AG09319 (cell line): ENCODE measurements around the gene IGFLR1.

Source experiments
- DNase-seq: peaks from one replicate; pipeline ENCODE4 v3.0.0-alpha.2; 2010; ENCODE audit warnings: low read depth; ENCODE audit errors: extremely low read depth
- TF ChIP-seq, protein P1 (sequence below): IDR thresholded peaks from 2 replicates; pipeline ENCODE4 v1.5.1; 2011; ENCODE audit warnings: low read depth, mild to moderate bottlenecking, inconsistent platforms, low read length, moderate library complexity

The IGFLR1 gene

GRCh38 chr19:35756377-35757230 lies 14.4 kb upstream of the IGFLR1 start, which contains the start of gene HSPB6:
Gene HSPB6, minus strand, starts transcription at chr19:35757029. Its CDS starts 21 bp downstream, at chr19:35757008.
- no peak for DNase-seq
- TF ChIP-seq, protein P1, sequence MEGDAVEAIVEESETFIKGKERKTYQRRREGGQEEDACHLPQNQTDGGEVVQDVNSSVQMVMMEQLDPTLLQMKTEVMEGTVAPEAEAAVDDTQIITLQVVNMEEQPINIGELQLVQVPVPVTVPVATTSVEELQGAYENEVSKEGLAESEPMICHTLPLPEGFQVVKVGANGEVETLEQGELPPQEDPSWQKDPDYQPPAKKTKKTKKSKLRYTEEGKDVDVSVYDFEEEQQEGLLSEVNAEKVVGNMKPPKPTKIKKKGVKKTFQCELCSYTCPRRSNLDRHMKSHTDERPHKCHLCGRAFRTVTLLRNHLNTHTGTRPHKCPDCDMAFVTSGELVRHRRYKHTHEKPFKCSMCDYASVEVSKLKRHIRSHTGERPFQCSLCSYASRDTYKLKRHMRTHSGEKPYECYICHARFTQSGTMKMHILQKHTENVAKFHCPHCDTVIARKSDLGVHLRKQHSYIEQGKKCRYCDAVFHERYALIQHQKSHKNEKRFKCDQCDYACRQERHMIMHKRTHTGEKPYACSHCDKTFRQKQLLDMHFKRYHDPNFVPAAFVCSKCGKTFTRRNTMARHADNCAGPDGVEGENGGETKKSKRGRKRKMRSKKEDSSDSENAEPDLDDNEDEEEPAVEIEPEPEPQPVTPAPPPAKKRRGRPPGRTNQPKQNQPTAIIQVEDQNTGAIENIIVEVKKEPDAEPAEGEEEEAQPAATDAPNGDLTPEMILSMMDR, result no peak

GRCh38 chr19:35755550-35756376 lies 13.5 kb upstream of the IGFLR1 start:
- TF ChIP-seq, protein P1, result no peak
- peak; percentile 27 for DNase-seq

- DNase-seq, result no peak
- TF ChIP-seq, protein P1, result no peak
These were observed 12.9 kb upstream of the IGFLR1 start for GRCh38 chr19:35755131-35755549.

DNA sequence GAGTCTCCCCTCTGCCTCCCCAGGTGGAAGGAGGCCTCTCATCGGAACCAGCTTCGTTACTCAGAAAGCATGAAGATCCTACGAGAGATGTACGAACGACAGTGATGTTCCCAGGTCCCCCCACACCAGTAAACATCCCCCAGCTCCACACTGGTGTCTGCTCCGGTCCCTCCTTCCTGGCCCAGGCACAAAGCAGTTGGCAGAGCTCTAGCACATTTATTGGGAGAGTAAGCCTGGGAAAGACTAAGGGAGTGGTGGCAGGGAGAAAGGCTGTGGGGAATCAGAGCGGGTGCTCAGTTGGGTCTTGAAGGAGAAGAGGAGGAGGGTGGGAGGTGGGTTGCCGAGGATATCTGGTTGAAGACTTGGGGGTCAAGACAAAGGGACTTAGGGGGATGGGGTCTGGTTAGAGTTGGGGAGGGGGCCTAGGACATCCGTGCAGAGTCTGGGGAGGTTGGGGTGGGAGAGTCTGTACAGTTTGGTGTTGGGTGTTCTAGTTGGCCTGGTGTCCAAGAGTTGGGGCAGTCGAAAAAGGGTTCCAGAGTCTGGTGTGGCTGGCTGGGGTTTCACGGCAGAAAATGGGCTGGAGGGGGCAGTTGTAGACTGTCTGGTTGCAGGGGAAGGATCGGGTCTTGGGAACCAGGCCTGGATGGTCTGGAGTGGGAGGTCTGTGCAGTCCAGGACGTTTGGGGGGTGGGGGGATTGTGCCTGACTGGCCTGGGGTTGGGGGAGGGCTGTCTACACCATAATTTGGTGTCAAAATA lies 12.3 kb upstream of the IGFLR1 start:
- TF ChIP-seq, protein P1, result no peak
- no peak for DNase-seq

DNA sequence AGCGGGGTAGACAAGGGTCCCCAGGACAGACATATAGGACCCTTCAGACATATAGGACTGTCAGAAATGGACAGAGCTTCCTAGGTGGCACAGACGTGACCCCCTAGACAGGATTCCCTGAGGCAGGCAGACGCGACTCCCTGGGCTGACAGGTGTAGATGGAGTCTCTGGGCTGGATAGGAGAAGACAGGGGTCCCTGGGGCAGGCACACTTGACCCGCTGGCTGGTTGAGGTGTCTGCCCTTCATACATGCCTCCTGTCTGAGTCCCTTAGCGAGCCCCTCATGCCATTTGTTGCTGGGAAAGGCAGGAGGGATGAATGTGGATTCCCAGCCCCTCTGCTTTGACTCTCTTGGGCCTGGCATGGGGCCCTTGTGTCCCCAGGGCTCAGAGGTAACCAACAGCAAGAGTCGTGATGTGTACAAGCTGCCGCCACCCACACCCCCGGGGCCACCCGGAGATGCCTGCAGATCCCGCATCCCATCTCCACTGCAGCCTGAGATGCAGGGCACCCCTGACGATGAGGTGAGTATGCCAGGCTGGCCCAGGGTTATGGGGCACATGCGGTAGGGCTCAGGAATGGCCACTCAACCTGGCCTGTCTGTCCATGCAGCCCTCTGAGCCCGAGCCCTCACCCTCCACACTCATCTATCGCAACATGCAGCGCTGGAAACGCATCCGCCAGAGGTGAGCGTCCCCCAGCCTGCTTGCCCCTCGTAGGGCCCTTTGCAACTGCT lies 11.6 kb upstream of the IGFLR1 start:
- TF ChIP-seq, protein P1, result no peak
- DNase-seq, result no peak

DNA sequence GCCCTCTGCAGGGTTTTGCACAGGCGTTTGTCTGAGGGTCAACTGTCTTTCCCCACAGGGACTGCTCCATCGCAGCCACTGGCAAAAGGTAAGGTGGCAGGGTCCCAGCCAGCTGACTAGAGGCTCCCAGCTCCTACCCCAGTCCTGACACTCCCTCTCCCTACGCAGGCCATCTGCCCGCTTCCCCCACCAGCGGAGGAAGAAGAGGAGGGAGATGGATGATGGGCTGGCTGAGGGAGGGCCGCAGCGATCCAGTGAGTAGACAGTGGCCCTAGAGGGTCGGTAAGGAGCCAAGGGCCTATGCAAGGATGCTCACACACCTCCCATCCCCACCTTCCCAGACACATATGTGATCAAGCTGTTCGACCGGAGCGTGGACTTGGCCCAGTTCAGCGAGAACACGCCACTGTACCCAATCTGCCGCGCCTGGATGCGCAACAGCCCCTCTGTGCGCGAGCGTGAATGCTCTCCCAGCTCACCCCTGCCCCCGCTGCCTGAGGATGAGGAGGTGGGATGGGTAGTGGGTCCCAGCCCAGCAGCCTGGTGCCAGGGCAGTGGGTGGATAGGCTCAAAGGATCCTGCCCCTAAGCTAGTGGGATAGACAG lies 10.6 kb upstream of the IGFLR1 start:
- no peak for DNase-seq
- TF ChIP-seq, protein P1, result no peak
